GM08714 (cell line): ENCODE results near the gene APOBEC3G.

Source experiments
- H3K4me3 ChIP-seq: fragments of 200-500 bp; sonication (Bioruptor generic); 2 replicates; pipeline ENCODE4 v1.5.1; 2014; ENCODE audit warnings: mild to moderate bottlenecking, low read length, inconsistent platforms
- ZNF274 ChIP-seq: IDR thresholded peaks from 2 replicates; pipeline ENCODE4 v1.6.1; 2012; ENCODE audit warnings: mild to moderate bottlenecking, low read depth, low read length

The APOBEC3G gene

DNA sequence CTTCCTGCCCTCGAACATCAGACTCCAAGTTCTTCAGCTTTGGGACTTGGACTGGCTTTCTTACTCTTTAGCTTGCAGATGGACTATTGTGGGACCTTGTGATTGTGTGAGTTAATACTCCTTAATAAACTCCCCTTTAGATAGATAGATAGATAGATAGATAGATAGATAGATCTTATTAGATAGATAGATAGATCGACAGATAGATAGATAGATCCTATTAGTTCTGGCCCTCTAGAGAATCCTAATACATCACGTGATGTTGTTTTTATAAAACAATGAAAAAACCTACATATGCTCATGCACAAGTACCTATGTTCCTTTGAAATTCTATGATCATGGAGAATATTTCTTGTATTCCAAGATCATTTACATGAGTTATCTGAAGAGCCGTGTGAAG, 43.9 kb downstream of the APOBEC3G start:
- H3K4me3 ChIP-seq, result no peak overlapping the region
- TF ChIP-seq ZNF274, result no peak

DNA sequence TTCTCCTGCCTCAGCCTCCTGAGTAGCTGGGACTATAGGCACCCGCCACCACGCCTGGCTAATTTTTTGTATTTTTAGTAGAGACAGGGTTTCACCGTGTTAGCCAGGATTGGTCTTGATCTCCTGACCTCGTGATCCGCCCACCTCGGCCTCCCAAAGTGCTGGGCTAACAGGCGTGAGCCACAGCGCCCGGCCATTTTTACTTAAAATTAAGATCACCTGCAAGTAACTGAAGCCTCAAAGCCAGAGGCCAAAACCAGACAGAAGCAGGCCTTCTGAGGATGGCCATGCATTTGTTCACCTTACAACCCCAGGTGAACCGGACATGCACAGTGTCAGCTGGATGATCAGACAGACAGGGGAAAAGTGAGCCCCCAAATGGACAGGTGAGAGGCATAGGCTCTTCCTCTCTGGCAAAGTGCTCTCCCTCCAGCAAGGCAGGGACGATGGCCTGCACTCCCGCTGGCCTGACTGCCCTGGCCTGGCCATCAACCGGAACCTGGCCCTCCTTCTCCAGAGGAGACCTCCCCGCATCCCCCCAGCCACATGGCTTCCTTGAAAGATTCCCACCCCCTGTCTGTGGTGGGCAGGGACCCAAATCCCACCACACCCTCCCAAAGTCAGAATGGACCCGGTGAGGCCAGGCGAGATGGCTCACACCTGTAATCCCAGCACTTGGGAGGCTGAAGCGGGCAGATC, 45.8 kb downstream of the APOBEC3G start:
- TF ChIP-seq ZNF274, result no peak
- H3K4me3 ChIP-seq, result no peak overlapping the region

GRCh38 chr22:39123751-39124581, 46.9 kb downstream of the APOBEC3G start:
- H3K4me3 ChIP-seq, result no peak overlapping the region
- no peak for TF ChIP-seq ZNF274

DNA sequence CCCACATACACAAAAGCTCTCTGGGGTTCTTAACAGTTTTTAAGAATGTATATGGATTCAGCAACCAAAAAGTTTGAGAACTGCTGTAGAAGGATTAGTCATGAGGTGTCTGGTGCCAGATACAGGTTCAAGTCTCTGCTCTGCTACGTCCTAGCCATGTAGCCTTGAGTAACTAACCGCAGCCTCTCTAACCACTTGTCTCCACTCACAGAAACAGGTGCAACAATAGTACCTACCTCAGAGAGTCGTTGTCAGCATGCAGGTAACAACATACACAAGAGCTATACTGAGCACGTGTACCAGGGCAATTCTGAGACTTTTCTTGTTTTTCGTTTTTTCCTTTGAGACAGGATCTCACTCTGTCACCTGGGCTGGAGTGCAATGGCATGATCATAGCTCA, 48.5 kb downstream of the APOBEC3G start:
- no peak for TF ChIP-seq ZNF274
- H3K4me3 ChIP-seq, result no peak overlapping the region

- no peak for TF ChIP-seq ZNF274
- H3K4me3 ChIP-seq, result no peak overlapping the region
Observed at GRCh38 chr22:39128508-39128907, 51.4 kb downstream of the APOBEC3G start.

DNA sequence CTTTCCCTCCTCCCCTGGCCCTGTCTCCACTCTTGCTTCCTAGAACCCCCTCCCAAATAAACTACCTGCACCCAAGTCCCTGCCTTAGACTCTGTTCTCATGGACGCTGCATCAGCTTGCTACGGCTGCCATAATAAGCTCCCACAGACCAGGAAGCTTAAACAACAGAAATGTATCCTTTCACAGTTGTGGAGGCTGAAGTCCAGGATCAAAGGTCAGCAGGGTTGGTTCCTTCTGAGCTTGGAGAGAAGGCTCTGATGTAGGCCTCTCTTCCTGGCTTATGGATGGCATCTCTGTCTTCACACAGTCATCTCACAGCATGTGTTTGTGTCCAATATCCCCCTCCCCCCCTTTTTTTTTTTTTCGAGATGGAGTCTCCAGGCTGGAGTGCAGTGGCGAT, 52.0 kb downstream of the APOBEC3G start:
- no peak for TF ChIP-seq ZNF274
- no peak overlapping the region for H3K4me3 ChIP-seq

DNA sequence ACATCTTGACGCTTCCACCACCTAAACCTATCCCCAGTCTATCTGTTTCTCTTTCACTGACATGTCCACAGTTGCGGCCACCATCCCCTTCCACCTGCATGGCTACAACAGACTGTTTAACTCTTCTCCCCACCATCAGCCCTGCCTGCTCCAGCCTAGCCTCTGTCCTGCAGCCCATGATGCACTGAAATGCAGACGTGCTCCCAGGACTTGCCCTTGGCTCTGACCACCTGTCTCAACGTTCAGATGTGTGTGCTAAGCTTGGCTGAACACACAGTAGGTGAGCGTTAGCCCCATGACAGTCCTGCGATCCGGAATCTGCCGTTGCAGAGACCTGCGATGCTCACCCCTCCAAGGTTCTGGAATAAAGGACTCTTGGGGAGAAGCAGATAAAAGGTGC, 52.7 kb downstream of the APOBEC3G start:
- H3K4me3 ChIP-seq, result no peak overlapping the region
- TF ChIP-seq ZNF274, result no peak

GRCh38 chr22:39130152-39130704, 53.2 kb downstream of the APOBEC3G start:
- no peak overlapping the region for H3K4me3 ChIP-seq
- no peak for TF ChIP-seq ZNF274

GRCh38 chr22:39130892-39131855, 54.1 kb downstream of the APOBEC3G start:
- no peak overlapping the region for H3K4me3 ChIP-seq
- no peak for TF ChIP-seq ZNF274

GRCh38 chr22:39132281-39132680, 55.2 kb downstream of the APOBEC3G start:
- TF ChIP-seq ZNF274, result no peak
- H3K4me3 ChIP-seq, result no peak overlapping the region

GRCh38 chr22:39132871-39133524, 55.9 kb downstream of the APOBEC3G start:
- no peak for TF ChIP-seq ZNF274
- no peak overlapping the region for H3K4me3 ChIP-seq

GRCh38 chr22:39133871-39134270, 56.8 kb downstream of the APOBEC3G start:
- TF ChIP-seq ZNF274, result no peak
- H3K4me3 ChIP-seq, result no peak overlapping the region

DNA sequence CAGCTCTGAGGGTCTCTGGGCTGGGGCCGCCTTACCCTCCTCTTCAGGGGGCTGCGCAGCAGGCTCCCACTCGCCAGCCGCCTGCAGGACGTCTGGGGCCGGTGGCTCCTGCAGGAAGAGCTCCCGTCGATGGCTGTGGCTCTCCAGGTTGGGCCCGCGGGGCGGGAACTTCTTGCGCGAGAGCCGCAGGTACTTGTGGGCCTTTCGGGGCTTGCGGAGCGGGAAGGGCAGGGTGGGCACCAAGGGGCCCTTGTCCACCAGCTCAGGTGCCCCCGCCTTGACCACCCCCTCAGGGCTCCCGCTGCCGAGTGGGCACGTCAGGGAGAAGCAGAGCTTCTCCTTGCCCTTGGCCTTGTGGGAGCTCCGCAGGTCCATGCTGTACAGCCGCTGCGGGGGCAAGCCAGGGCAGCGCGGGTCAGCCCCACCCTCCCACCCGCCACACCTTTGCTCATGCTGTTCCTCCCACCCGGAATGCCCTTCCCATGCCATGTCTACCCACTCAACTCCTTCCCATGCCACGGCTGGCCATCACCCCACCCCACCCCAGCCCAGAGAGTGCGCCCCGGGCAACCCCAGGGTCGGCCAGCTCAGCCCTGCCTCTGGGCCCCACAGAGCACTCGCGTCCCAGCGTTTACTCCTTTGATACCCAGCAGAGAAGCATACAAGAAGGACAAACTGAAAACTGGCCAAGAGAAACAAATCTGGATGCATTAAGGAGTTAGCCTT, 57.5 kb downstream of the APOBEC3G start:
- no peak overlapping the region for H3K4me3 ChIP-seq
- no peak for TF ChIP-seq ZNF274
